Skeletal muscle tissue (tissue), 4 donors: ENCODE results near the gene POLE4. TPM values are rescaled to one million over a fixed set of nuclear protein-coding genes. Genes with fewer than 3 reads are reported as not detected.

ENCODE experiments used
- H3K27ac ChIP-seq: one replicate; pipeline ENCODE4 v1.7.0; 2013; ENCODE audit warnings: mild to moderate bottlenecking, low read depth, low read length, inconsistent platforms
- H3K27me3 ChIP-seq, 3 donors: one replicate each; pipeline ENCODE4 v1.7.0; 2013; ENCODE audit warnings: low read length in 3 of 3; ENCODE audit not compliant: control insufficient read depth in 3 of 3, insufficient read depth in 3 of 3
- H3K36me3 ChIP-seq, 3 donors: one replicate each; pipeline ENCODE4 v1.7.0; 2013; ENCODE audit warnings: low read length in 3 of 3; ENCODE audit not compliant: control insufficient read depth in 3 of 3, insufficient read depth in 3 of 3
- H3K4me1 ChIP-seq, 3 donors: one replicate each; pipeline ENCODE4 v1.7.0; 2013; ENCODE audit warnings: low read length in 3 of 3, mild to moderate bottlenecking in 3 of 3; ENCODE audit not compliant: control insufficient read depth in 3 of 3, insufficient read depth in 3 of 3
- H3K4me3 ChIP-seq, 3 donors: one replicate each; pipeline ENCODE4 v1.7.0; 2013; ENCODE audit warnings: low read length in 3 of 3
- H3K9ac ChIP-seq, 3 donors: one replicate each; pipeline ENCODE4 v1.7.0; 2013; ENCODE audit warnings: low read length in 3 of 3, mild to moderate bottlenecking in 3 of 3, moderate library complexity in 2 of 3, low read depth in 1 of 3
- H3K9me3 ChIP-seq, 3 donors: one replicate each; pipeline ENCODE4 v1.7.0; 2013; ENCODE audit warnings: low read length in 3 of 3; ENCODE audit not compliant: control insufficient read depth in 3 of 3
- total RNA-seq: library from RNA; depleted of rRNA; stranded (reverse); fragments of >200 nt; gene quantifications from one replicate; pipeline ENCODE4 v1.2.3, GENCODE V29; 2014
- donor health status: Osteomylitis.

Gene POLE4
- 33.9 TPM for total RNA-seq

DNA sequence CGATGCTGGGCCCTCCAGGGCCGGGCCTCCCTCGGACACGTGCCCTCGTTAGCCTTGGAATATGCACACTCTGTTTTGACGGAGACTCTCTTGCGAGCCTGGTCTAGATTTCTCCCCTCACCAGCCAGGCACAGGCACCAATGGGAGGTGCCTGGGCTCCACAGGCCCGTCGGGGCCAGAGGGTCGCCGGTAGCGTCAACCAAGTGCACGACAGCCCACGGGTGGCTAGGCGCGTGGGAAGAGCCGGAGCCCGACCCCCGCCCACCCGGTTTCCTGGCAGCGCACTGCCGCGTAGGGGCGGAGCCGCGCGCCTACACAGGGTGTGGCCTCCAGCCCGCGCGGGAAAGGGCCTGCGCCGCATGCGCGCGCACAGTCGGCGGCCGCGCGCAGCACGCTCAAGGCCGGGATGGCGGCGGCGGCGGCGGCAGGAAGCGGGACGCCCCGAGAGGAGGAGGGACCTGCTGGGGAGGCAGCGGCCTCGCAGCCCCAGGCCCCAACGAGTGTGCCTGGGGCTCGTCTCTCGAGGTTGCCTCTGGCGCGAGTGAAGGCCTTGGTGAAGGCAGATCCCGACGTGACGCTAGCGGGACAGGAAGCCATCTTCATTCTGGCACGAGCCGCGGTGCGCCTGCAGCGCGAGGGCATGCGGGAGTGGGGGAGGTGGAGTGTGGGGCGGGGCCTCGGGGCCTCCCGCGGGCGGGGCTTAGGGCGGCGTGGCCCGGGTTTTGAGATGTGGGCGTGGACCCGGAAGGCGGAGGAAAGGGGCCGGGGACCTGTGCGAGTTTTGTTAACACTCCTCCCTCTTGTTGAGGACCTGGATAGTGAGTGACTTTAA, at the start of gene POLE4:
Gene POLE4 (plus strand): TSS at position 370 of the 832 bp plus-strand sequence. CDS start 37 bp downstream, at position 407.
- peaks cover 2 to 23% (median 16%) of the 10 kb centered on the region in 3 donors for H3K36me3 ChIP-seq
- no peaks in the 10 kb centered on the region for H3K9me3 ChIP-seq
- H3K4me1 ChIP-seq, result peaks cover 9 to 12% (median 9%) of the 10 kb centered on the region in 3 donors
- H3K27ac ChIP-seq, result peak within 1 kb of the TSS; percentile 90
- peak within 1 kb of the TSS; percentile 79 to 89 (median 86) for H3K4me3 ChIP-seq
- H3K9ac ChIP-seq, result peak within 1 kb of the TSS; percentile 78 to 89 (median 82)
- H3K27me3 ChIP-seq, result no peaks in the 10 kb centered on the region

GRCh38 chr2:74908748-74909444, 49.5 kb upstream of the POLE4 start:
- H3K9ac ChIP-seq, result no peak overlapping the region
- peak overlapping the region in 1 of 3 donors; percentile 22 for H3K4me3 ChIP-seq
- no peak overlapping the region for H3K27ac ChIP-seq
- peaks cover 0 to 2% (median 0%) of the 10 kb centered on the region in 3 donors for H3K4me1 ChIP-seq
- no peaks in the 10 kb centered on the region for H3K9me3 ChIP-seq
- H3K27me3 ChIP-seq, result peaks cover 12 to 26% (median 17%) of the 10 kb centered on the region in 3 donors
- H3K36me3 ChIP-seq, result no peaks in the 10 kb centered on the region

- H3K27ac ChIP-seq, result no peak overlapping the region
- peaks cover 16 to 28% (median 20%) of the 10 kb centered on the region in 3 donors for H3K27me3 ChIP-seq
- no peak overlapping the region for H3K4me3 ChIP-seq
- H3K4me1 ChIP-seq, result peaks cover 0 to 2% (median 0%) of the 10 kb centered on the region in 3 donors
- no peak overlapping the region for H3K9ac ChIP-seq
- H3K9me3 ChIP-seq, result no peaks in the 10 kb centered on the region
- no peaks in the 10 kb centered on the region for H3K36me3 ChIP-seq
Observed at GRCh38 chr2:74910245-74910644, 48.2 kb upstream of the POLE4 start.

DNA sequence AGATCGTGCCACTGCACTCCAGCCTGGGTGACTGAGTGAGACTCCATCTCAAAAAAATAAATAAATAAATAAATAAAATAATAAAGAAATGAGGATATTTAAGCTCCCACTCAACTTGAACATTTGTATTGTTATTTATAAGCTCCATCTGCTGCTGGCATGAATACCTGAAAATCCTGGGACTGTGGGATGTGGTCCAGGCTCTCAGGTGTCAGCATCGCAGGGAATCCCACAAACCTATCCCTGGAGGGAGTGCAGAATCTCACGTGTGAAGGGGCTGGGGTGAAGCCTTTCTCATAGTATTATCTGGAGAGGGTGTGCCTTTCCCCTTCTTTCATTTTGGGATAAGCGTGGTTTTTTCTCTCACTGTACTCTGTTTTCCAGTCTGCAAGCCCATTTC, 47.4 kb upstream of the POLE4 start:
- Histone ChIP-seq H3K9ac (no peak overlapping the region), H3K27me3 (peaks cover 22 to 34% (median 26%) of the 10 kb centered on the region in 3 donors), H3K4me1 (peaks cover 0 to 2% (median 0%) of the 10 kb centered on the region in 3 donors), H3K9me3 (no peaks in the 10 kb centered on the region), H3K36me3 (no peaks in the 10 kb centered on the region), H3K4me3 (no peak overlapping the region), H3K27ac (no peak overlapping the region)

DNA sequence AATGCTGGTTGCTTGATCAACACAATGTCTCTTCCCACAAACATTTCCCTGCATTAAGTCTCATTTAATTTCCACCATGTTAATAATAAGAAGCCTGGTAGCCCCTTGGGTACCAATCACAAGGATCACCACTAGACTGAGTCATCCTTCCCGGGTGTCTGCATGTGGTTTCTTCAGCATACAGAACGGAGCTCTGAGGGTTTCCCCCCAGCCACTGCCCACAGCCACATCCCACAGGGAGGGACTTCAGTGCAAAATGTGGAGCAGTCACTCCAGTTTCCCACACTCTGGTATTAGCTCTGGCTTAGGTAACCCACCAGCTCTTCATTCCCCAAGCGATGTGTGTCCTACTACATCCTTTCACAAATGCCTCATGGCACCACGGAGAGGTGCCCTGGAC, 42.7 kb upstream of the POLE4 start:
- Histone ChIP-seq H3K27ac (no peak overlapping the region), H3K4me3 (no peak overlapping the region), H3K4me1 (peaks cover 0 to 4% (median 3%) of the 10 kb centered on the region in 3 donors), H3K9ac (no peak overlapping the region), H3K36me3 (no peaks in the 10 kb centered on the region), H3K27me3 (peaks cover 26 to 33% (median 27%) of the 10 kb centered on the region in 3 donors), H3K9me3 (no peaks in the 10 kb centered on the region)

- Histone ChIP-seq H3K9ac (no peak overlapping the region), H3K36me3 (no peaks in the 10 kb centered on the region), H3K4me1 (peaks cover 0 to 4% (median 3%) of the 10 kb centered on the region in 3 donors), H3K4me3 (no peak overlapping the region), H3K27me3 (peaks cover 26 to 30% (median 27%) of the 10 kb centered on the region in 3 donors), H3K27ac (no peak overlapping the region), H3K9me3 (no peaks in the 10 kb centered on the region)
Observed at GRCh38 chr2:74916394-74916793, 42.0 kb upstream of the POLE4 start.

GRCh38 chr2:74917702-74918619, 40.5 kb upstream of the POLE4 start:
- Histone ChIP-seq H3K9ac (no peak overlapping the region), H3K27ac (no peak overlapping the region), H3K4me3 (no peak overlapping the region), H3K36me3 (no peaks in the 10 kb centered on the region), H3K4me1 (peaks cover 0 to 4% (median 3%) of the 10 kb centered on the region in 3 donors), H3K27me3 (peaks cover 20 to 22% (median 21%) of the 10 kb centered on the region in 3 donors), H3K9me3 (no peaks in the 10 kb centered on the region)

- Histone ChIP-seq H3K4me3 (peak overlapping the region in 2 of 3 donors; percentile 42 to 60), H3K4me1 (peaks cover 0 to 4% (median 3%) of the 10 kb centered on the region in 3 donors), H3K9me3 (no peaks in the 10 kb centered on the region), H3K27me3 (peaks cover 17 to 22% (median 20%) of the 10 kb centered on the region in 3 donors), H3K27ac (no peak overlapping the region), H3K36me3 (no peaks in the 10 kb centered on the region), H3K9ac (peak overlapping the region in 2 of 3 donors; percentile 50 to 54)
Observed at GRCh38 chr2:74919827-74920226, 38.6 kb upstream of the POLE4 start.

GRCh38 chr2:74921236-74921736, 37.2 kb upstream of the POLE4 start:
- no peak overlapping the region for H3K4me3 ChIP-seq
- H3K27ac ChIP-seq, result no peak overlapping the region
- no peak overlapping the region for H3K9ac ChIP-seq
- no peaks in the 10 kb centered on the region for H3K36me3 ChIP-seq
- peaks cover 8 to 12% (median 10%) of the 10 kb centered on the region in 3 donors for H3K27me3 ChIP-seq
- H3K4me1 ChIP-seq, result peaks cover 0 to 4% (median 3%) of the 10 kb centered on the region in 3 donors
- no peaks in the 10 kb centered on the region for H3K9me3 ChIP-seq
